Natural killer cell treated with Interleukin-12 subunit alpha and Interleukin-12 subunit beta and Interleukin-15 and Interleukin-18, amount 100 ng/mL, for 72 hours (primary cell): ENCODE data around the gene COPS7B. TPM values are rescaled to one million over a fixed set of nuclear protein-coding genes. Genes with fewer than 3 reads are reported as not detected.
"Not testable (repeated sequence)": the region's sequence is repeated elsewhere in the genome, so short reads cannot be mapped to it uniquely, and the experiment has no call there.

Source experiments
- ATAC-seq, 2 donors: fragments of 150-1000 bp; cut with Tn5 transposase in 1 of 2; sonication (Bioruptor Pico), chemical (Tn5 transposase) in 1 of 2; 2 replicates each; pipeline ENCODE4 v1.10.0; 2021
- DNase-seq: peaks from one replicate; pipeline ENCODE4 v3.0.0; 2022; ENCODE audit warnings: low spot score
- H3K27ac Mint-ChIP-seq, 2 donors: 1 replicate in 1 of 2; 2 replicates in 1 of 2; pipeline ENCODE4 v1.8.0; 2022; ENCODE audit warnings: mixed read lengths in 2 of 2, mild to moderate bottlenecking in 1 of 2, moderate library complexity in 1 of 2
- H3K27me3 Mint-ChIP-seq, 2 donors: 1 replicate in 1 of 2; 2 replicates in 1 of 2; pipeline ENCODE4 v1.8.0; 2022; ENCODE audit warnings: mixed read lengths in 2 of 2
- H3K36me3 Mint-ChIP-seq: one replicate; pipeline ENCODE4 v1.8.0; 2022; ENCODE audit warnings: mixed read lengths
- H3K4me1 Mint-ChIP-seq, 2 donors: 1 replicate in 1 of 2; 2 replicates in 1 of 2; pipeline ENCODE4 v1.8.0; 2022; ENCODE audit warnings: low read depth in 2 of 2, mixed read lengths in 2 of 2, mild to moderate bottlenecking in 1 of 2
- H3K4me3 Mint-ChIP-seq: one replicate; pipeline ENCODE4 v1.8.0; 2022; ENCODE audit warnings: mixed read lengths
- H3K9me3 Mint-ChIP-seq: 2 replicates; pipeline ENCODE4 v1.8.0; 2022; ENCODE audit warnings: mixed read lengths
- total RNA-seq, 2 donors: library from RNA; stranded (reverse); gene quantifications; one replicate each; pipeline ENCODE4 v1.2.3, GENCODE V29; 2022

The COPS7B gene
- 10 to 100 TPM; 35.9 to 62.5 TPM for total RNA-seq

GRCh38 chr2:231786177-231786916 lies at the start of gene COPS7B:
TSS of gene COPS7B (plus strand) at chr2:231786445. CDS start at chr2:231788571, 2,126 bp downstream.
- no peaks in the 10 kb centered on the region for H3K9me3 Mint-ChIP-seq
- peak within 1 kb of the TSS; percentile 95 for H3K4me3 Mint-ChIP-seq
- peak within 1 kb of the TSS; percentile 68 to 86 for H3K27ac Mint-ChIP-seq
- ATAC-seq, result peak; percentile 78 to 80
- H3K36me3 Mint-ChIP-seq, result peaks cover 13% of the 10 kb centered on the region
- DNase-seq, result peak; percentile 88
- no peaks in the 10 kb centered on the region for H3K27me3 Mint-ChIP-seq
- H3K4me1 Mint-ChIP-seq, result peaks cover 45 to 58% of the 10 kb centered on the region in 2 donors

- no peak overlapping the region for H3K27ac Mint-ChIP-seq
- no peak for ATAC-seq
- no peaks in the 10 kb centered on the region for H3K27me3 Mint-ChIP-seq
- H3K4me3 Mint-ChIP-seq, result no peak overlapping the region
- DNase-seq, result no peak
- H3K9me3 Mint-ChIP-seq, result no peaks in the 10 kb centered on the region
- no peaks in the 10 kb centered on the region for H3K36me3 Mint-ChIP-seq
- H3K4me1 Mint-ChIP-seq, result peaks cover 0 to 2% of the 10 kb centered on the region in 2 donors
Observed at GRCh38 chr2:231737761-231738160, 48.5 kb upstream of the COPS7B start.

DNA sequence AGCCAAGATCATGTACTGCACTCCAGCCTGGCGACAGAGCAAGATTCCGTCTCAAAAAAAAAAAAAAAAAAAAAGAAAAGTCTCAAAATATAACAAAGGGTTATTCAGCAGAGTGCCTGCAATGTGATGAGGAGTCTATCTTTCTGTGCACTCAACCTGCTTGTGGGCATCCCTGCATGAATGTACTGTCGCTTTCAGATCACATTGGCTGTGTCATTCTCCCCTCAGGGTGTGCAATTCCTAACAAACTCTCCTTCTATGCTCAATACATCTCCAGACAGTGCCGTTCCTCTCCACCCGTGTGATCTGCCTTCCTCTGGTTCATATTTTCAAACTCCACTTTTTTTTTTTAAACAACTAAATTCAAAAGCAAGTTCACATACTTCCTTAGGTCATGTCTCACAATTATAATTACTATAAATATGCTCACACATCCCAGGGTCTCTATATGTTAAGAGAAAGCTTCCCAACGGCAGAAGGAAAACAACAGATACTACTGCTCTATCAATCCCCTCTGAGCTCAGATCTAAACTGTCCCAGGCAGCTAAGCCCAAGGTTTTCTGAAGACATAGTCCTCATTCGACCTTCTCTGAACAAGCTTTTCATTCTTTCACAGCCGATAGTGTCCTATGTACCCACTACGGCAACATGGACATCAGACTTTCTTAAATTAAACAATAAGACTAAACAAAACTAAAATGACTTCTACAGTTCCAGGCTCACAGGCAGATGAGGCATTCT lies 42.7 kb upstream of the COPS7B start:
- DNase-seq (no peak), ATAC-seq (no peak)
- H3K27ac Mint-ChIP-seq, result no peak overlapping the region
- no peaks in the 10 kb centered on the region for H3K9me3 Mint-ChIP-seq
- H3K27me3 Mint-ChIP-seq, result no peaks in the 10 kb centered on the region
- H3K4me1 Mint-ChIP-seq, result peaks cover 0 to 2% of the 10 kb centered on the region in 2 donors
- H3K4me3 Mint-ChIP-seq, result no peak overlapping the region
- H3K36me3 Mint-ChIP-seq, result no peaks in the 10 kb centered on the region

DNA sequence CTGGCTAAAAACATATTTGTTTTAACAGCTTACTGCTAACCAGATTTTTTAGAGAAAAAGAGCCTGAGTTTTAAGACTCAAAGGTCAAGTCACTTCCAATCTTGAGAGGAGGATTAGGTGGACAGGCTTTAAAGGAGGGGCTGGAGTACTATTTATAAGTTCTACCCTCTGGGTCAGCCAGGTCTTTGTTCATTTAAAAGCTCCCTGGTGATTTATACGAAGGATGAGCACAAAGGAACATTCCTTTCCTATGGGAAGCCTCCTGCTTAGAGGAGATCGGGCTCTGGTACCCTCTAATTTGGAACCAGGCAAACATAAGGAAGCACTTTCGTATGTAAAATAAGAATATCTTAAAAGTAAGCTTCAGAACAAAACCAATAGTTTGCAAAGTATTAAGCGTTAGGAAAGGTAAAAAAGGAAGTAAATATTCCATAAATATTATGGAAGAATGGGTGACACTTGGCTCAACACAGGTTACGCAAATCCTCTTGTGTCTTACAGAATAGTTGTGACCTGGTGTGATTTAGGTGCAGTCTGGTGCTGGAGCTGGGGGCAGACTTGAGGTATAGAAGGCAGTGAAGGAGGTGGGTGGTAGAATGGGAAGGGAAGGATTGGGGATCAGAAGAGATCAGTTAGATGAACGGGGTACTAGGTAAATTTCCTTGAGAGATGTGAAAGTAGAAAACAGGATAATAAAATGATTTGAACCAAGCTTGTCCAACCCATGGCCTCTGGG lies 40.8 kb upstream of the COPS7B start:
- H3K4me3 Mint-ChIP-seq, result no peak overlapping the region
- H3K36me3 Mint-ChIP-seq, result no peaks in the 10 kb centered on the region
- ATAC-seq, result no peak
- H3K9me3 Mint-ChIP-seq, result no peaks in the 10 kb centered on the region
- H3K27ac Mint-ChIP-seq, result no peak overlapping the region
- DNase-seq, result no peak
- H3K27me3 Mint-ChIP-seq, result no peaks in the 10 kb centered on the region
- H3K4me1 Mint-ChIP-seq, result peaks cover 0 to 2% of the 10 kb centered on the region in 2 donors

DNA sequence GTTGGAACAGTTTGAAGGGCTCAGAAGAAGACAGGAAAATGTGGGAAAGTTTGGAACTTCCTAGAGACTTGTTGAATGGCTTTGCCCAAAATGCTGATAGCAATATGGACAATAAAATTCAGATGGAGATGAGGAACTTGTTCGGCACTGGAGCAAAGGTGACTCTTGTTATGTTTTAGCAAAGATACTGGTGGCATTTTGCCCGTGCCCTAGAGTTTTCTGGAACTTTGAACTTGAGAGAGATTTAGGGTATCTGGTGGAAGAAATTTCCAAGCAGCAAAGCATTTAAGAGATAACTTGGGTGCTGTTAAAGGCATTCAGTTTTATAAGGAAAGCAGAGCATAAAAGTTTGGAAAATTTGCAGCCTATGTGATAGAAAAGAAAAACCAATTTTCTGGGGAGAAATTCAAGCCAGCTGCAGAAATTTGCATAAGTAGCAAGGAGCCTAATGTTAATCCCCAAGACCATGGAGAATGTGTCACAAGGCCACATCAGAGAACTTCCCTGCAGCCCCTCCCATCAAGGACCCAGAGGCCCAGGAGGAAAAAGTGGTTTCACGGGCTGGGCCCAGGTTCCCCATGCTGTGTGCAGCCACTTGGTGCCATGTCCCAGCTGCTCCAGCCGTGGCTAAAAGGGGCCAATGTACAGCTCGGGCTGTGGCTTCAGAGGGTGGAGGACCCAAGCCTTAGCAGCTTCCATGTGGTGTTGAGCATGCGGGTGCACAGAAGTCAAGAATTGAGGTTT lies 37.9 kb upstream of the COPS7B start:
- H3K27ac Mint-ChIP-seq, H3K9me3 Mint-ChIP-seq, H3K27me3 Mint-ChIP-seq, H3K4me3 Mint-ChIP-seq, DNase-seq, H3K4me1 Mint-ChIP-seq, H3K36me3 Mint-ChIP-seq, ATAC-seq: not testable (repeated sequence)

DNA sequence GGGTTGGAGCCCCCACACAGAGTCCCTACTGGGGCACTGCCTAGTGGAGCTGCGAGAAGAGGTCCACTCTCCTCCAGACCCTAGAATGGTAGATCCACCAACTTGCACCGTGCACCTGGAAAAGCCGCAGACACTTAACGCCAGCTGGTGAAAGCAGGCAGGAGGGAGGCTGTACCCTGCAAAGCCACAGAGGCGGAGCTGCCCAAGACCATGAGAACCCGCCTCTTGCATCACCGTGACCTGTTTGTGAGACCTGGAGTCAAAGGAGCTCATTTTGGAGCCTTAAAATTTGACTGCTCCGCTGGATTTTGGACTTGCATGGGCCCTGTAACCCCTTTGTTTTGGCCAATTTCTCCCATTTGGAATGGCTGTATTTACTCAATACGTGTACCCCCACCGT lies 37.2 kb upstream of the COPS7B start:
- ATAC-seq, H3K4me1 Mint-ChIP-seq, H3K36me3 Mint-ChIP-seq, H3K27ac Mint-ChIP-seq, H3K27me3 Mint-ChIP-seq, H3K9me3 Mint-ChIP-seq, DNase-seq, H3K4me3 Mint-ChIP-seq: not testable (repeated sequence)

- Mint-ChIP-seq H3K27ac (no peak overlapping the region), H3K27me3 (no peaks in the 10 kb centered on the region), H3K36me3 (no peaks in the 10 kb centered on the region), H3K4me1 (peaks cover 0 to 4% of the 10 kb centered on the region in 2 donors), H3K9me3 (no peaks in the 10 kb centered on the region), H3K4me3 (no peak overlapping the region)
- DNase-seq, result no peak
- ATAC-seq, result no peak
Observed at GRCh38 chr2:231751042-231751815, 35.0 kb upstream of the COPS7B start.

DNA sequence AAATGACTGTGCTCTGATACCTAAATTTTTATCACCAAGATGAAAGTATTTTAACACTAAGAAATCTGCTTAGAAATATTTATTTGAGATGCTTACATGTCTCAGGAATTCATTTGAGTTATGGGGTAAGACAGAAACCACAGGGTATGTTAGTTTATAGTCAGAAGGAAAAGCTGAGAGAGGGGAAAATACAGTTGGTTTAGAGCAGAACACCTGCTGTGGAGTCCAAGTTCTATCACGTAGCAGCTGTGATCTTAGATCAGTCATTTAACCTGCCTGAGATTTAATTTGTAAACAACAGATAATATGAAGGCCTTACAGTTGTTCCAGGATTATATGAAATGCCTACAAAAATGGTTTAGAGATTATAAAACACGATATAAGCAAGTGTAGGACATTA lies 34.2 kb upstream of the COPS7B start:
- Mint-ChIP-seq H3K27me3 (no peaks in the 10 kb centered on the region), H3K27ac (no peak overlapping the region), H3K36me3 (no peaks in the 10 kb centered on the region), H3K4me1 (peaks cover 0 to 4% of the 10 kb centered on the region in 2 donors), H3K4me3 (no peak overlapping the region), H3K9me3 (no peaks in the 10 kb centered on the region)
- ATAC-seq (no peak), DNase-seq (no peak)

DNA sequence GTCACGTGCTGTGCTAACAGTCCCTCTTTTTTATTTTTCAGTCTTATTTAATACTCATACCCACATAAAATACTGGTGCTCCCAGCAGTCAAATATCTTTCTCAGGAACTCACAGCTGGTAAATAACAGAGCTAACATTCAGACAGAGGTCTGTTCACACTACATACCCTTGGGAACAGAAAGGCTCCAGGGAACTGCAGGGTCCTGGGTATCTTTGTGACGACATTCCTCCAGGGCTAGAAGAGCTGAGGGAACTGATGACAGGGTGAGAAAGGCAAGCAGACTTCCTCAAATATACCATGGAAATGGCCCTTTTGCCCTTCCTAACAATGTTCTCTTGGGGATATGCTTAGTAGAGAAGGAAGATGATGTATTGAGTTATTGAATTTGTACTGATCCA lies 24.5 kb upstream of the COPS7B start:
- Mint-ChIP-seq H3K27ac (no peak overlapping the region), H3K4me1 (peaks cover 7 to 16% of the 10 kb centered on the region in 2 donors), H3K36me3 (no peaks in the 10 kb centered on the region), H3K9me3 (no peaks in the 10 kb centered on the region), H3K4me3 (no peak overlapping the region), H3K27me3 (no peaks in the 10 kb centered on the region)
- no peak for DNase-seq
- no peak for ATAC-seq

GRCh38 chr2:231764124-231764523 lies 22.1 kb upstream of the COPS7B start:
- no peak overlapping the region for H3K27ac Mint-ChIP-seq
- no peak for ATAC-seq
- peaks cover 7 to 16% of the 10 kb centered on the region in 2 donors for H3K4me1 Mint-ChIP-seq
- no peaks in the 10 kb centered on the region for H3K9me3 Mint-ChIP-seq
- H3K27me3 Mint-ChIP-seq, result no peaks in the 10 kb centered on the region
- no peaks in the 10 kb centered on the region for H3K36me3 Mint-ChIP-seq
- no peak overlapping the region for H3K4me3 Mint-ChIP-seq
- no peak for DNase-seq

DNA sequence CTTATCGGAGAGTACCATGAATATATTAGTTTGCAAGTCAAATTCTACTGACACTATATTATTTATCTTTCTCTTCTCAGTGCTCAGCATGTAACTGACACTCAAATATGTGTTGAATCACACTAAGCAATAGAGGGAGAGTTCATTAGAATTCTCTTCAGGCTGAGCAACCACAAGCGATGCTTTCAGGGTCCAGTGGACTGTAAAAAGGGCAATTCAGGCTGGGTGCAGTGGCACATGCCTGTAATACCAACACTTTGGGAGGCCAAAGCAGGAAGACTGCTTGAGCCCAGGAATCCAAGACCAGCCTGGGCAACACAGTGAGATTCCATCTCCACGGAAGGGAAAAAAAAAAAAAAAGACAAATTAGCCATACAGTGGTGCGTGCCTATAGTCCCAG lies 21.5 kb upstream of the COPS7B start:
- ATAC-seq (no peak), DNase-seq (no peak)
- H3K27me3 Mint-ChIP-seq, result no peaks in the 10 kb centered on the region
- H3K27ac Mint-ChIP-seq, result no peak overlapping the region
- H3K4me3 Mint-ChIP-seq, result no peak overlapping the region
- no peaks in the 10 kb centered on the region for H3K36me3 Mint-ChIP-seq
- peaks cover 7 to 21% of the 10 kb centered on the region in 2 donors for H3K4me1 Mint-ChIP-seq
- H3K9me3 Mint-ChIP-seq, result no peaks in the 10 kb centered on the region

GRCh38 chr2:231765496-231765929 lies 20.7 kb upstream of the COPS7B start:
- no peak overlapping the region for H3K27ac Mint-ChIP-seq
- H3K9me3 Mint-ChIP-seq, result no peaks in the 10 kb centered on the region
- no peak overlapping the region for H3K4me3 Mint-ChIP-seq
- H3K27me3 Mint-ChIP-seq, result no peaks in the 10 kb centered on the region
- peaks cover 7 to 23% of the 10 kb centered on the region in 2 donors for H3K4me1 Mint-ChIP-seq
- DNase-seq (no peak), ATAC-seq (no peak)
- no peaks in the 10 kb centered on the region for H3K36me3 Mint-ChIP-seq
